ENCODE measurements around the gene GSG1. TPM values are rescaled to one million over a fixed set of nuclear protein-coding genes. Genes with fewer than 3 reads are reported as not detected.

Gene GSG1
- not detected for total RNA-seq

DNA sequence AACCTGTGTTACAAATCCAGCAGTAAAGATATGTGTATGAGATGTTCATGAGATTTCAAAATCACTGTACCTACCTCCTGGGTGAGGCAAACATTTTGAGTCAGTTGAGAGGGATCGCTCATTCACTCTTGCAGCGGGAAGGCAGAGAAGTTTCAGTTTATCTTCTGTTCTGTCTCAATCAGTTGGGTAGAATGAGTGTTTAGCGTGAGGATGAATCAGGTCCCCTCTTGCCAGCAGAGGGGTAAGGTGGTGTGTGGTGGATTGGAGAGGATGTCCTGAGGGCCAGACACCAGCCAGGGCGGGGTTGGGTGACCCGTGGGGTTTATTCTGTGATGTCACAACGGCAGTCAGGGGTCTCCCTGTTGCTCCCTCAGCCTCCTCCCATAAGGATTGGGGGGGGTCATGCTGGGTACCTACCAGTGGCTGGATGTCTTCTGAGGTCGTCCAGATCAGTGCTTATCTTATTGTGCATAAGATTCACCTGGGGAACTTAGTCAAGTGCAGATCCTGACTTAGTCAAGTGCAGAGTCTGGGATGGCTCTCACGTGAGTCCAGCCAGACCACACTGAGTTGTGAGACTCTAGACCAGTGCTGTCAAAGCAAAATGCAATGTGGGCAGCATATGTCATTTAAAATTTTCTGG, at the start of gene GSG1:
Gene GSG1 (minus strand): TSS at position 277 of the 643 bp plus-strand sequence. CDS start 155 bp downstream, at position 122.
- no peak within 1 kb of the TSS for H3K4me3 ChIP-seq (ENCODE audit: low read length)
- no peaks in the 10 kb centered on the region for H3K27me3 ChIP-seq (ENCODE audit: insufficient read depth, low read length)
- peaks cover 43% of the 10 kb centered on the region for H3K4me1 ChIP-seq (ENCODE audit: insufficient read depth, low read length)
- H3K9me3 ChIP-seq (ENCODE audit: low read depth, low read length), result no peaks in the 10 kb centered on the region

DNA sequence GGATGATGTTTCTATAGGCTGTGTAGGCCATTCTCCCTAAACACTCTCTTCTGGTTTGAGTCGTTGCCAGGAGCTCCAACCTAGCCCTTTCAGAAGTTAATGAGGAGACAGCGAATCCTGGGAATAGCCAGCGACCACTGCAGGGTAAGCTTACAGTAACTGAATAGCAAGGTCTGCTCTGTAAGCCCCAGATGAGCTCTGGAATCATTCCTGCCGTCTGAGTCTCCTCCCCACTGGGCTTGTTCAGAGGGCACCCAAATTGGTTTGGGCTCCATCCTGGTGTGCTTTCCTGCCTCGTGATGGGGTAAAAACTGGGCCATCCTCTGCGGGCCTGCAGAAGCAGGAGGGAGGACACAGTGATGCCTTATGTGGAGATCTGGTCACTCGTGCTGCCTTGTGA, 49.7 kb upstream of the GSG1 start:
- peaks cover 13% of the 10 kb centered on the region for H3K4me1 ChIP-seq (ENCODE audit: insufficient read depth, low read length)
- no peaks in the 10 kb centered on the region for H3K9me3 ChIP-seq (ENCODE audit: low read depth, low read length)
- H3K27me3 ChIP-seq (ENCODE audit: insufficient read depth, low read length), result peaks cover 4% of the 10 kb centered on the region
- H3K4me3 ChIP-seq (ENCODE audit: low read length), result no peak overlapping the region

DNA sequence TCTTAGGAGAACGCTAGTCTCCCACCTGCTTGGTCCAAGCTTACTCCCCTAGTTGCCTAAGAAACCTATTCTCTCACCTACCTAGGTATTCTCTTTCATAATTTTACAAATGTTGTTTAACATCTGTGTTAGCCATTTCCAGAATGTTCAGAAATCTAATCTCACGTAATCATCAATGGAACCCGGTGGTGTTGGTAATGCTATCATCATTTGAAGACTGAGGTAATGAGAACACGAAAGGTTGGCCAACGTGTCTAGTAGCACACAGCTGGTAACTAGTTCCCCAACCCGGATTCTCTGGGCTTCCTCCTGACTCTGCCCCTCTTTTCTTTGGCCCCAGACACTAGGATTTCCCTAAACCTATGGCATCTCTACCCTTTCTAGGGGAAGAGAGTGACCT, 49.3 kb upstream of the GSG1 start:
- peaks cover 4% of the 10 kb centered on the region for H3K27me3 ChIP-seq (ENCODE audit: insufficient read depth, low read length)
- peaks cover 13% of the 10 kb centered on the region for H3K4me1 ChIP-seq (ENCODE audit: insufficient read depth, low read length)
- H3K9me3 ChIP-seq (ENCODE audit: low read depth, low read length), result no peaks in the 10 kb centered on the region
- no peak overlapping the region for H3K4me3 ChIP-seq (ENCODE audit: low read length)

DNA sequence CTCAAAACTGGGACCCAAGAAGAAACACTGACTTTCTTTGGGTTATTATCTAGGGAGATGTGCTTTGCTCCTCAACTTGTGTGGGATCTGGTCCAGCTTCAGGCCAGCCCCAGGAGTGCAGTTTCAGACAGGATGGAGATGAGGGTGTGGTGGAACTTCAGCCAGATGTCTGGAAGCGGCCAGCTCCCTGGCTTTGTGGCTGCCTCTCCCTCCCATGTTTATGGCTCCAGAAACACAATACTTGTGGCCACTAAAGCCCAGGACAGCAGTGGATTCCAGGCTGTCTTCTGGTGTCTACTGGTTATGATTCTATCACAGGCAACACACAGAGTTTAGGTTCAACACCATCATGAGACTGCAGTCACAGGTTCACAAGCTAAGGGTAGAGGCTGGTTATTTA, 48.8 kb upstream of the GSG1 start:
- H3K27me3 ChIP-seq (ENCODE audit: insufficient read depth, low read length), result peaks cover 4% of the 10 kb centered on the region
- H3K4me3 ChIP-seq (ENCODE audit: low read length), result no peak overlapping the region
- H3K9me3 ChIP-seq (ENCODE audit: low read depth, low read length), result no peaks in the 10 kb centered on the region
- peaks cover 13% of the 10 kb centered on the region for H3K4me1 ChIP-seq (ENCODE audit: insufficient read depth, low read length)

DNA sequence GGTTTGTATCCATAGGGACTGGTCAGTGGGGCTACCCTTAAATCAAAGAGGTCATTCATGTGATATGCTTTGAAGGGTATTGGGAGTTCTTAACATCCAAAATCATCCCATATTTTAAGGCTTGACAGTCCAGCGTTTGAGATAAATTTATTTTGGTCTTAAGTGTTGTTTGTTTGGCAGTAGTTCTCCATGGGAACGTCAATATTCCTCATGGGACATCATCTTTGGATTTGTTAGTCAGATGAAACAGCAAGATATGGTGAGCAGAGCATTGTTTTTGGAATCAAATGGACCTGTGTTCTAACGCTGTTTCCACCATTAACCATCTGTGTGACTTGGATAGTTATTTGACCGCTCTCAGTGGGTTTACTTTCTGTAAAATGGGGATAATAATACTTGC, 45.9 kb upstream of the GSG1 start:
- Histone ChIP-seq H3K27me3 (ENCODE audit: insufficient read depth, low read length) (peaks cover 4% of the 10 kb centered on the region), H3K9me3 (ENCODE audit: low read depth, low read length) (no peaks in the 10 kb centered on the region), H3K4me1 (ENCODE audit: insufficient read depth, low read length) (peaks cover 13% of the 10 kb centered on the region), H3K4me3 (ENCODE audit: low read length) (no peak overlapping the region)

DNA sequence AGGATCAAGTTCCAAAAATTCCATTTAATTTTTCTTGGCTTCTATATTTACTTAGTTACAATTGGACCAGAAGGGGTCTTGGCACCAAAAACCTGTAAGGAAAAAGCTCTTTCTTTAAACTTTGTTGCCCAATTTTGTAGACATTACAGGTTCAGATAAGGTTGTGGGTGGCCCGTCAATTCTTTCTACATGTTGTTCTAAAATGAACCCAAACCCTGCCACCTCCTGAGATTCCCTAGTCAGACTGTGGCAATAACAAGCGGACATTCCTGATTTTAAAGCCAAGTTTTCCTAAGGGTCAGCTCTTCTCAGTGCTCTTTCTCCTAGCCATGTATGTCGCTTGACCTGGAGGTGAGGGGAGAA, 45.0 kb upstream of the GSG1 start:
- Histone ChIP-seq H3K9me3 (ENCODE audit: low read depth, low read length) (no peaks in the 10 kb centered on the region), H3K27me3 (ENCODE audit: insufficient read depth, low read length) (peaks cover 4% of the 10 kb centered on the region), H3K4me1 (ENCODE audit: insufficient read depth, low read length) (peaks cover 15% of the 10 kb centered on the region), H3K4me3 (ENCODE audit: low read length) (no peak overlapping the region)

DNA sequence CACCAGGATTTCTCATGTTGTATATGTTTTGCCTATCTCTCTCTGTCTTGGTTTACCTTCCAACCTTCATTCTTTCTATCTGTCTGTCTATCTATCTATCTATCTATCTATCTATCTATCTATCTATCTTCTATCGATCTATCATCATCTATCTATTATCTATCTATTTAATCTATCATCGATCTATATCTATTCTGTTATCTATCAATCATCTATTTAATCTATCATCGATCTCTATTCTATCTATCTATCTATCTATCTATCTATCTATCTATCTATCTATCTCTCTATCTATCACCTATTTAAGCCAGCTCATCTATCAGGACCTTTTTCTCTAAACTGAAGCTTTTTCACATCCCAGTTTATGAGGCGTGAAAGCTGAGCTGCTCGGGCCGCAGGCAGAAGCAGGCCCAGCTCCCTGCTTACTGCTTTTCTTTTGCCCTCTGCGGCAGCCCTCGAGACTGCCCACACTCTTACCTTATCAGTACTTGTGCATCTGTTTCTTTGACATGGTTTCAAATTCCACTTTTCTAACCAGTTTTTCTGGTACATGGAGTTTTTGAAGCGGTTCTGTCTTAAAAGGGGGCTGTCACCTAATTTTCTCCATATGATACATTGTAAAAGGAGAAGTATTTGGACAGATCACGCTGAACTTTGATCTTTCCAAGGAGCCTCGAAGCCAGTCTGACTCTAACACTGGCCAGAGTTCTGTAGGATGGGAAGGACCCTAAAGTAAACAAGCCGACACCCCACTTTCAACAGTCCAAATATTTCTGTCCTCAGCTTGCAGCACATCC, 44.4 kb upstream of the GSG1 start:
- H3K4me1 ChIP-seq (ENCODE audit: insufficient read depth, low read length), result peaks cover 15% of the 10 kb centered on the region
- peaks cover 4% of the 10 kb centered on the region for H3K27me3 ChIP-seq (ENCODE audit: insufficient read depth, low read length)
- H3K9me3 ChIP-seq (ENCODE audit: low read depth, low read length), result no peaks in the 10 kb centered on the region
- H3K4me3 ChIP-seq (ENCODE audit: low read length), result no peak overlapping the region

DNA sequence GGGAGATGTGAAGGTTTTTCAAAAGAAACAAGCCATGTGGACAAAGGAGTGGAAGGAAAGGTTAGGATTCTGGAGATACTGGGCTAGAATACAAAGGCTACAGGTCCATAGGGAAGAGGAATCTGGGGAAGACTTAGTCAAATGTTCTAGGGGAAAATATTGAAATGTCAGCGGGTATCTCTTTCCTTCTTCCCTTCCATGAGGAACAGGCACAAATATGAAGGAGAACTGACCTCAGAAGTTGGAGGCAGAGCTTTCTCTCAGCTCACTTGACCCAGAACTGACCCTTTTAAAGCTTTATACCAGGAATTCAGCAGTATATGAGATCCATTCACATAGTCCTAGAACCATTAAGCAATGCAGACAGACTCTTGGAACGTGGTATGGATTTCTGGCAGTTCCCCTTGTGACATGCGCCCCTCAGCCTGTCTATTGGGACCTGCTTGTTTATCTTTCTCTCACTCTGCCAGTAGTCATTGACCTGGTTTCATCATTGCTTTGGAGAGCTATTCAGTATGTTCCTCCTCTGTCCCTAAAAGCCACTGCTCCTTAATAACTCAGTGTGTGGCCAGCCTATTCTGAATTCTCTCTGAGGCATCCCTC, 43.0 kb upstream of the GSG1 start:
- H3K4me1 ChIP-seq (ENCODE audit: insufficient read depth, low read length), result peaks cover 15% of the 10 kb centered on the region
- H3K27me3 ChIP-seq (ENCODE audit: insufficient read depth, low read length), result peaks cover 4% of the 10 kb centered on the region
- H3K4me3 ChIP-seq (ENCODE audit: low read length), result no peak overlapping the region
- H3K9me3 ChIP-seq (ENCODE audit: low read depth, low read length), result no peaks in the 10 kb centered on the region

DNA sequence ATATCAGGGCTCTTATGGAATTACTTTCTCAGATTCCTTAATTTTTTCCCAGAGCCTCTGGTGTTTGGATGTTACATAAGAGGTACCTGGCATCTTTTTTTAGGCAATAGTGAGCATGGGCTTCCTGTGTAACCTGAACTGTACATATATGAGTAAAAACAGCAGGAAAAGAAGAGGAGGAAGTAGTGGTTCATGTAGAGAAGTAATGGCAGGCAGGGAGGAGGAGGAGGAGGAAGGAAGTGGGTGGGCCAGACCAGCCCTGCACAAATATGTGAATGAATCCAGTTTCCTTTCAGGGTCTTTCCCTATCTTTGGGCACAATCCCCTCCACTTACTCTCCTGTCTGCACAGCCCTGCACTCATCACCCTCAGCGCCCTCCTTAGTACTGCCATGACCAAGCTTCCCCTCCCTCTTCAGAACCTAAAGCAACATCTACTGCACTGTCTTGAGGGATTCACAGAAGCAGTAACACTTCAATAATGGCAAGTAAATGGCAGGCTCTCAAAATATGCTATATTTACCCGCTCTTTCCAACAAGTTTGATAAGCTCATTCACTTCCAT, 40.9 kb upstream of the GSG1 start:
- peaks cover 1% of the 10 kb centered on the region for H3K27me3 ChIP-seq (ENCODE audit: insufficient read depth, low read length)
- H3K4me1 ChIP-seq (ENCODE audit: insufficient read depth, low read length), result peaks cover 15% of the 10 kb centered on the region
- H3K9me3 ChIP-seq (ENCODE audit: low read depth, low read length), result no peaks in the 10 kb centered on the region
- no peak overlapping the region for H3K4me3 ChIP-seq (ENCODE audit: low read length)

DNA sequence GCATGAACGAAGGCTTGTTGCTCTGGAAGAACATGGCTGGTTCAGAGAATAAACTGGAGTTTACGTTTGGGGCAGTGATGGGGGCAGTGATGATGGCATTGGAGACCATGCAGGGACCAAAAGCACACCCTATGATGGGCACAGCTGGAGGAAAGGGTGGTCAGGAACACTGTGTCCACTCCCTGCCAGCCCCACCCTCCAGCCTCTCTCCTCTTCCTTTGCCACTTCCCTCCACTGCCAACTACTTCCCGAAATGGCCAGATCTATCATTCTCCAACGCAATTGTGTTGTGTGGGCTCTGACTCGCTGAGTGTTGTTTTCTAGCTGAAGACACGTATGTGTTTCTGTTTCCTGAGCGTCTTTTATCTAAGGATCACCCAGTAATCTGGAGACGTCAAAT, 39.3 kb upstream of the GSG1 start:
- no peaks in the 10 kb centered on the region for H3K27me3 ChIP-seq (ENCODE audit: insufficient read depth, low read length)
- H3K4me1 ChIP-seq (ENCODE audit: insufficient read depth, low read length), result peaks cover 15% of the 10 kb centered on the region
- H3K4me3 ChIP-seq (ENCODE audit: low read length), result no peak overlapping the region
- no peaks in the 10 kb centered on the region for H3K9me3 ChIP-seq (ENCODE audit: low read depth, low read length)

DNA sequence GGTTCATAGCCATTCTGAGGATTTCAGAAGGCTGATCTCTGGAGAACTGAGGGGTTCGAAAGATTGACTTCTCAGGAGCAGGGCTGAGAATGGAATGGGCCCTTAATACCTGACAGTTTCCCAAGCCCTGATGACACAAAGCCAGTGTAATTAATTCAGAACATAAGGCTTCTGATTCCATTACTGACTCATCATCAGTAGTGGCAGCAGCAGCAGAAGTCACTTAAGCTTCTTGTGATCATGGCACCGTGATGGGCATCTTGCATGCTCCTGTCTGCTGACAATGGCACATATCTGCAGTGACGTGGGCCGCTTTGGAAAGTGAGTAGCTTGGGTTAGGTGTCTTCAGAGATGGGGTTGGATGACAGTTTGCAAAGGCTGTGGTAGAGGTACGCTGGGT, 38.2 kb upstream of the GSG1 start:
- Histone ChIP-seq H3K27me3 (ENCODE audit: insufficient read depth, low read length) (no peaks in the 10 kb centered on the region), H3K9me3 (ENCODE audit: low read depth, low read length) (no peaks in the 10 kb centered on the region), H3K4me3 (ENCODE audit: low read length) (no peak overlapping the region), H3K4me1 (ENCODE audit: insufficient read depth, low read length) (peaks cover 15% of the 10 kb centered on the region)

DNA sequence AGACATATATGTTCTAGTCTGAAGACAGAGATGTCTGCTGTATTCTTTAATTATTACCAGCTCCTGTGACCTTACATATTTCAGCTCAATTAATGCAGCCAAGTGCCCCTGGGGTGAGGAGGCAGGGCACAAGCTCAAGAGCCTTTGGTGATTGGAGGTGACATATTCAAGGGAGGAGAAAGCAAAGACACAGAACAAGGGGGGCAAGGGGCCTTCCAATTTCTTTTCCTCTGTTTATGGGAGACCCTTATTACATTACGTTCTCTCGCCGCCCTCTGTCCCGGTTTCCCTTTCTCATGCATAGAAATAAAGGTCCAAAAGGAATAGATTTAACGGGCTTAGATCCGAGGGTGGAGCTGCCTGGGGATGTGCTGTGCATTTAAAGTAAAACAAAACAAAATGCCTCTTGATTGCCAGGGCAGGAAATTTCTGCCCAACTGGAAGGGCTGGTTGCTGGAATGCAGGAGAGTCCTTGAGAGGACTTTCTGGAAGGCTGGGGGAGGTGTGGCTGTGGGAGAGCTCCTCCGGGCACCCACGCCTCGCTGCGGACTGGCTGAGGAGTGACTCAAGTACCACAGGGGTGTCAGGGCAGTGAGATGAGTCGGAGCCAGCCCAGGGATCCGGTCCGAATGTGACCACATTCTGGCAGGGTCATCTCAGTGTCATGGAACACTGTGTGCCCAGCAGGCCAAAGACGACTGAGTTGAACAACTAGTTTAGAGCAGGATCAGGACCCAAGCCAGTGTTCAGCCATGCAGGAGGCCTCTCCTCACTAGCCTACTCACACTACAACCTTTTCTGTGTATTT, 32.1 kb upstream of the GSG1 start:
- Histone ChIP-seq H3K9me3 (ENCODE audit: low read depth, low read length) (no peaks in the 10 kb centered on the region), H3K4me3 (ENCODE audit: low read length) (no peak overlapping the region), H3K27me3 (ENCODE audit: insufficient read depth, low read length) (no peaks in the 10 kb centered on the region), H3K4me1 (ENCODE audit: insufficient read depth, low read length) (no peaks in the 10 kb centered on the region)

DNA sequence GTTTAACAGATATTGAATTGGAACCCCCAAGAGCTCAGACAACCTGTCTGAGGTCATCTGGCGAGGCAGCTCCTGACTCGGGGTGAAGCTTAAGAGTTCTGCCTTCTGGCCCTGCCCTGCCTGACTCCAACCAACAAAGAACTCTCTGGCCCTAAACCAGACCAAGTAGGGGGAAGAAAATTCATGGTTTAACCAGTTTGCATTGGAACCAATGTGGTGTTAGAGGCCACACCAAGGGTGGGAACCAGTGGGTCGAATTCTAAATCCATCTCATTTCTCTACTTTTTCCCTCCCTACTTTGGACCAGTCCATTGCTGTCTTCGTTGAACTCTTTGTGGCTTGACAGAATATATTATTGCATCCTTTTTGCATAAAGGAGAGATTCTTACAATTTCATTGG, 30.4 kb upstream of the GSG1 start:
- H3K4me3 ChIP-seq (ENCODE audit: low read length), result no peak overlapping the region
- no peaks in the 10 kb centered on the region for H3K9me3 ChIP-seq (ENCODE audit: low read depth, low read length)
- no peaks in the 10 kb centered on the region for H3K27me3 ChIP-seq (ENCODE audit: insufficient read depth, low read length)
- no peaks in the 10 kb centered on the region for H3K4me1 ChIP-seq (ENCODE audit: insufficient read depth, low read length)

DNA sequence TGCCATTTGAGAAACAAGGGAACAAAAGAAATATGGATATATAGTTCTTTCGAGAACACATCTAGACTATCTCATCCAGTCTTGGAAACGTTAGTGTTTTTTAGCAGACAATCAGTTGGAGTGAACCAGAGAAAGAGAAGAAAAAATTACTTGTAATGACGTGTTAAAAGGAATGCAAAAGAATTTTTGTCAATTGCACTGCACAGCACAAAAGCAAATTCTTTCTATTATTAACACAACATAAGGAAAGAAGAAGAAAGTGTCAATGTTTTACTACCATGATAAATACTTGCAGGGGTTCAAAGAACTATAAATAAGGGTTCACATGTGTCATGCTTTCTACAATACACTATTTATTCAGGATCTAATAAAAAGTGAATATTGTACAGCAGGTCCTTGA, 27.5 kb upstream of the GSG1 start:
- H3K9me3 ChIP-seq (ENCODE audit: low read depth, low read length), result no peaks in the 10 kb centered on the region
- no peak overlapping the region for H3K4me3 ChIP-seq (ENCODE audit: low read length)
- no peaks in the 10 kb centered on the region for H3K27me3 ChIP-seq (ENCODE audit: insufficient read depth, low read length)
- no peaks in the 10 kb centered on the region for H3K4me1 ChIP-seq (ENCODE audit: insufficient read depth, low read length)

All from mononuclear cell (primary cell).